Heart right ventricle (tissue), 16 donors: ENCODE measurements around the gene RPS6KC1. TPM values are rescaled to one million over a fixed set of nuclear protein-coding genes. Genes with fewer than 3 reads are reported as not detected.

Source experiments
- ATAC-seq, 8 donors: fragments of 200-7000 bp; cut with Tn5 transposase; one replicate each; pipeline ENCODE4 v1.9.1; 2020; ENCODE audit warnings: mild to moderate bottlenecking in 8 of 8, moderate library complexity in 8 of 8, moderate number of reproducible peaks in 1 of 8
- DNase-seq, 2 donors: peaks; one replicate each; pipeline ENCODE4 v3.0.0-alpha.2; 2020
- H3K27ac ChIP-seq, 10 donors: fragments of 200-600 bp; sonication (generic) in 2 of 10; one replicate each; pipeline versions ENCODE4 v1.5.0 to v1.8.0; 2020 to 2022; ENCODE audit warnings: mild to moderate bottlenecking in 3 of 10
- H3K27me3 ChIP-seq, 7 donors: fragments of 200-600 bp; one replicate each; pipeline ENCODE4 v1.8.0; 2021 to 2022; ENCODE audit warnings: mild to moderate bottlenecking in 2 of 7
- H3K36me3 ChIP-seq, 9 donors: fragments of 200-600 bp; sonication (generic) in 1 of 9; one replicate each; pipeline versions ENCODE4 v1.5.0 to v1.8.0; 2020 to 2022; ENCODE audit warnings: mild to moderate bottlenecking in 2 of 9
- H3K4me1 ChIP-seq, 9 donors: fragments of 200-600 bp; sonication (generic) in 1 of 9; one replicate each; pipeline versions ENCODE4 v1.5.0 to v1.8.0; 2020 to 2022; ENCODE audit warnings: mild to moderate bottlenecking in 4 of 9
- H3K4me3 ChIP-seq, 10 donors: fragments of 200-600 bp; sonication (generic) in 2 of 10; one replicate each; pipeline versions ENCODE4 v1.5.0 to v1.8.0; 2020 to 2022; ENCODE audit warnings: mild to moderate bottlenecking in 7 of 10, moderate library complexity in 2 of 10
- H3K9me3 ChIP-seq, 11 donors: fragments of 200-600 bp in 10 of 11; sonication (generic) in 2 of 11; one replicate each; pipeline versions ENCODE4 v1.5.0 to v1.8.0; 2013 to 2022; ENCODE audit warnings: mild to moderate bottlenecking in 2 of 11, control low read depth in 1 of 11, moderate library complexity in 1 of 11
- CTCF ChIP-seq, 9 donors: fragments of 200-600 bp; sonication (generic) in 2 of 9; IDR thresholded peaks; one replicate each; pipeline versions ENCODE4 v1.5.0 to v1.8.0; 2021 to 2022; ENCODE audit warnings: antibody characterized with exemption in 9 of 9, mild to moderate bottlenecking in 5 of 9, moderate library complexity in 1 of 9
- WGBS, 2 donors: extraction: QIAGEN DNeasy Blood & Tissue Kit; methylation state at CpG; one replicate each; pipeline ENCODE4 v1.1.7; 2013; ENCODE audit warnings: inconsistent platforms in 1 of 2; 5-methylcytosine and 5-hydroxymethylcytosine counted together
- intact Hi-C, 10 donors: fragments of 100-400 bp; cut with DNase I; formaldehyde crosslinking; loops; one replicate each; pipeline versions ENCODE4 v1.11.1 to v1.14.2; 2022
- polyA plus RNA-seq, 2 donors: library from polyadenylated mRNA; stranded (reverse); fragments of 200-250 nt; gene quantifications; one replicate each; pipeline ENCODE4 v1.2.3, GENCODE V29; 2013
- total RNA-seq, 10 donors: library from RNA; stranded (reverse); fragmentation: NEBNext Ultra II Directional in 3 of 10; extraction: Animal tissue kit (Norgen Biotek cat#: 25700) in 3 of 10; gene quantifications; one replicate each; pipeline versions ENCODE4 v1.2.1 to v1.2.4, GENCODE V29; 2021 to 2023
- donor health status: Arrhythmogenic right ventricular cardiomyopathy.
- donor health status: ischemic (EF 13 %, LVEDD 7.1; RV severe dilation, severe dysfunction).
- donor health status: healthy with polysubstance abuse.
- donor health status: DM: no; HTN: yes; CAD: no.
- donor health status: DM: no; HTN: no; CAD: no.
- donor health status: ischemic (EF 25% LVEDD 6.9; RV normal size, moderate dysfunction).
- donor health status: ischemic (EF 25% LVEDD 5.7; RV mildly dilated, moderate dysfunction).
- donor health status: healthy.
- donor health status: DM: yes; HTN: yes; CAD: no.
- donor health status: Ischemic cardiomyopathy.
- donor health status: ischemic (EF 35%, LVEDD 5.7; RV mildly dilated, moderate dysfunction).
- donor health status: nonischemic (EF 11% LVEDD 7.7; RV severe dilation, severe dysfunction).
- donor health status: DM: yes; HTN: yes; CAD: no.
- donor health status: PGD.
- donor health status: ischemic (EF 29% LVEDD 5.4; RV normal size, mild dysfunction).
- donor health status: nonischemic (EF 23%, LVEDD 6.1; RV moderate dilation, normal function).

RPS6KC1 gene
- total and polyA plus RNA-seq, 12 donors, result 3.8 to 13.8 (median 10.3) TPM

GRCh38 chr1:213231795-213232231 is 180.8 kb downstream of the RPS6KC1 start:
- Histone ChIP-seq H3K36me3 (peaks cover 0 to 40% (median 5%) of the 10 kb centered on the region in 9 donors), H3K9me3 (no peaks in the 10 kb centered on the region), H3K27me3 (no peaks in the 10 kb centered on the region), H3K4me1 (no peaks in the 10 kb centered on the region), H3K4me3 (no peak overlapping the region), H3K27ac (no peak overlapping the region)
- no peak for ATAC-seq
- DNase-seq, result no peak
- 67 to 72% methylated on average over 4 of the region's 4 CpGs for WGBS, 2 donors
- no peak for TF ChIP-seq CTCF (IDR thresholded peaks at IDR 0.05)
- intact Hi-C loops, result no loop called here

GRCh38 chr1:213242883-213243282 is 191.8 kb downstream of the RPS6KC1 start:
- TF ChIP-seq CTCF (IDR thresholded peaks at IDR 0.05), result no peak
- H3K27ac ChIP-seq, result no peak overlapping the region
- ATAC-seq (no peak), DNase-seq (no peak)
- WGBS, 2 donors, result 90 to 94% methylated on average over 1 of the region's 1 CpG
- H3K36me3 ChIP-seq, result peaks cover 0 to 34% (median 10%) of the 10 kb centered on the region in 9 donors
- no peaks in the 10 kb centered on the region for H3K9me3 ChIP-seq
- no peaks in the 10 kb centered on the region for H3K27me3 ChIP-seq
- intact Hi-C loops, result loop anchor here in 5 of 10 donors (2.0 to 10.0 kb wide), 4 partner anchors 118 to 882 kb away; no protein-coding TSS in a partner anchor
- no peaks in the 10 kb centered on the region for H3K4me1 ChIP-seq
- H3K4me3 ChIP-seq, result no peak overlapping the region

- intact Hi-C loops, result loop anchor here in 7 of 10 donors (2.0 to 10.0 kb wide), 6 partner anchors 120 to 883 kb away; no protein-coding TSS in a partner anchor
- peak; percentile 67 to 87 (median 79) for TF ChIP-seq CTCF (IDR thresholded peaks at IDR 0.05)
- H3K27ac ChIP-seq, result no peak overlapping the region
- peak in 1 of 2 donors; percentile 33 for DNase-seq
- peaks cover 0 to 37% (median 10%) of the 10 kb centered on the region in 9 donors for H3K36me3 ChIP-seq
- no peak overlapping the region for H3K4me3 ChIP-seq
- ATAC-seq, result no peak
- H3K27me3 ChIP-seq, result no peaks in the 10 kb centered on the region
- no peaks in the 10 kb centered on the region for H3K4me1 ChIP-seq
- no peaks in the 10 kb centered on the region for H3K9me3 ChIP-seq
- WGBS, 2 donors, result 46 to 49% methylated on average over 3 of the region's 3 CpGs
Measured at GRCh38 chr1:213244664-213245091, 193.6 kb downstream of the RPS6KC1 start.

- Histone ChIP-seq H3K27me3 (no peaks in the 10 kb centered on the region), H3K27ac (no peak overlapping the region), H3K4me1 (no peaks in the 10 kb centered on the region), H3K9me3 (no peaks in the 10 kb centered on the region), H3K36me3 (peaks cover 0 to 36% (median 10%) of the 10 kb centered on the region in 9 donors), H3K4me3 (no peak overlapping the region)
- intact Hi-C loops, result loop anchor here in 6 of 10 donors (2.0 to 10.0 kb wide), 6 partner anchors 121 to 882 kb away; no protein-coding TSS in a partner anchor
- TF ChIP-seq CTCF (IDR thresholded peaks at IDR 0.05), result no peak
- no peak for ATAC-seq
- DNase-seq, result no peak
Measured at GRCh38 chr1:213245260-213245910, 194.3 kb downstream of the RPS6KC1 start.
